Ectodermal cell (in vitro differentiated cells): Measurements from ENCODE around the gene ATP5F1D.

Experiments used
- H3K27ac ChIP-seq: 2 replicates; pipeline ENCODE4 v1.7.0; 2013; ENCODE audit warnings: mild to moderate bottlenecking, low read depth, low read length; ENCODE audit not compliant: insufficient read depth, poor library complexity, severe bottlenecking
- H3K27me3 ChIP-seq: 2 replicates; pipeline ENCODE4 v1.7.0; 2013; ENCODE audit warnings: mild to moderate bottlenecking, low read length; ENCODE audit not compliant: insufficient read depth, control insufficient read depth, poor library complexity, severe bottlenecking
- H3K36me3 ChIP-seq: one replicate; pipeline ENCODE4 v1.7.0; 2013; ENCODE audit warnings: low read length; ENCODE audit not compliant: control insufficient read depth, insufficient read depth
- H3K4me1 ChIP-seq: one replicate; pipeline ENCODE4 v1.7.0; 2013; ENCODE audit warnings: low read length; ENCODE audit not compliant: control insufficient read depth, insufficient read depth
- H3K4me3 ChIP-seq: 2 replicates; pipeline ENCODE4 v1.7.0; 2013; ENCODE audit warnings: low read depth, low read length, control low read depth; ENCODE audit not compliant: insufficient read depth
- H3K9me3 ChIP-seq: 2 replicates; pipeline ENCODE4 v1.7.0; 2013; ENCODE audit warnings: mild to moderate bottlenecking, low read length, moderate library complexity; ENCODE audit not compliant: control insufficient read depth
- WGBS, 2 experiments: methylation state at CpG; one replicate each; pipeline ENCODE4 v1.1.7; 2013; ENCODE audit warnings: missing lambda C conversion rate in 2 of 2; 5-methylcytosine and 5-hydroxymethylcytosine counted together

ATP5F1D gene

GRCh38 chr19:1260749-1261537 lies 19.4 kb downstream of the ATP5F1D start:
- no peaks in the 10 kb centered on the region for H3K27me3 ChIP-seq
- H3K4me1 ChIP-seq: peaks cover 66% of the 10 kb centered on the region
- peaks cover 11% of the 10 kb centered on the region for H3K36me3 ChIP-seq
- 1% methylated on average over 83 of the region's 83 CpGs for WGBS, 2 experiments
- H3K9me3 ChIP-seq: no peaks in the 10 kb centered on the region
- peak overlapping the region; percentile 70 for H3K27ac ChIP-seq
- H3K4me3 ChIP-seq: peak overlapping the region; percentile 71

- WGBS, 2 experiments: 26 to 27% methylated on average over 14 of the region's 14 CpGs
- Histone ChIP-seq H3K9me3 (no peaks in the 10 kb centered on the region), H3K27me3 (no peaks in the 10 kb centered on the region), H3K4me3 (peak overlapping the region; percentile 71), H3K36me3 (peaks cover 7% of the 10 kb centered on the region), H3K4me1 (peaks cover 66% of the 10 kb centered on the region), H3K27ac (no peak overlapping the region)
Observed at GRCh38 chr19:1261538-1261797, 19.9 kb downstream of the ATP5F1D start.

DNA sequence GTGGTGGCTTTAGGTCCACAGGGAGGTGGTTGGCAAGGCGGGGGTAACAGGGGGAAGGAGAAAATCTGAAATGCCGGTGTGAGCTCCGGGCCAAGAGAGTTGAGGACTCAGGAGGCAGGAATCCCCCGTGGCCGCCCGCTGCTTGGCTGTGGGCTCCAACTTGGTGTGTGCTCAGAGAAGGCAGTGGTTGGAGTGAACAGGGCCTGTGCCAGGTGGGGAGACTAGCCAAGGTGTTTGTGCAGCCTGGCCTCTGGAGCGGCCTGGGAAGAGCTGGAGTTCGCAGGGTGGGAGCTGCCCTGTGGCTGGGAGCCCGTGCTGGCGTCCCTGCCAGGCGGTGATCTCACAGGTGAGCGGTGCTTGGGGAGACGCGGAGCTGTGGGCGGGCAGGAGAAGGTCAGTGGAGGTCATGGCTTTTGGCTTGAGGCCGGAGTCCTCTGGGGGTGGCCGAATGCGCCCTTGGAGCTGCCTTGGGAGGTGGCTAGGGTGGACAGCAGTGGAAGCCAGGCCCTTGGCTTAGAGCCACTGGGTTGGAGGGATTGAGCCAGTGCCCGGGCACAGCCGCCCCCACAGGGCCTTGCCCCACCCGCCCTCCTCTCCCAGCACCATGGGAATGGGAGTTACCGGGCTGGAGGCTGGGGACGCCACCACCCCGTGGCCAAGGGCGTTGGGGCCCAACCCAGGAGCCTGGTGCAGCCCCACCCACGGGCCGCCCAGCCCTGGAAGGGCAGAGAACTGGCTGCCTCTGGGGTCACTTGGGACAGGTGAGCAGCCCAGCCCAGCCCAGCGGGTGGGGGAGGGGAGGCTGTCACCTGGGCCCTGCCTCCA lies 20.5 kb downstream of the ATP5F1D start:
- no peaks in the 10 kb centered on the region for H3K9me3 ChIP-seq
- H3K27ac ChIP-seq: peak overlapping the region; percentile 13
- H3K4me3 ChIP-seq: peak overlapping the region; percentile 71
- WGBS, 2 experiments: 49 to 53% methylated on average over 28 of the region's 28 CpGs
- H3K36me3 ChIP-seq: peaks cover 2% of the 10 kb centered on the region
- peaks cover 1% of the 10 kb centered on the region for H3K27me3 ChIP-seq
- peaks cover 61% of the 10 kb centered on the region for H3K4me1 ChIP-seq

GRCh38 chr19:1262623-1263123 lies 21.1 kb downstream of the ATP5F1D start:
- Histone ChIP-seq H3K27ac (peak overlapping the region; percentile 13), H3K36me3 (no peaks in the 10 kb centered on the region), H3K4me3 (peak overlapping the region; percentile 71), H3K27me3 (peaks cover 8% of the 10 kb centered on the region), H3K4me1 (peaks cover 67% of the 10 kb centered on the region), H3K9me3 (no peaks in the 10 kb centered on the region)
- 39 to 41% methylated on average over 21 of the region's 21 CpGs for WGBS, 2 experiments

- Histone ChIP-seq H3K36me3 (no peaks in the 10 kb centered on the region), H3K27ac (no peak overlapping the region)
Observed at GRCh38 chr19:1263188-1263587, 21.6 kb downstream of the ATP5F1D start.

DNA sequence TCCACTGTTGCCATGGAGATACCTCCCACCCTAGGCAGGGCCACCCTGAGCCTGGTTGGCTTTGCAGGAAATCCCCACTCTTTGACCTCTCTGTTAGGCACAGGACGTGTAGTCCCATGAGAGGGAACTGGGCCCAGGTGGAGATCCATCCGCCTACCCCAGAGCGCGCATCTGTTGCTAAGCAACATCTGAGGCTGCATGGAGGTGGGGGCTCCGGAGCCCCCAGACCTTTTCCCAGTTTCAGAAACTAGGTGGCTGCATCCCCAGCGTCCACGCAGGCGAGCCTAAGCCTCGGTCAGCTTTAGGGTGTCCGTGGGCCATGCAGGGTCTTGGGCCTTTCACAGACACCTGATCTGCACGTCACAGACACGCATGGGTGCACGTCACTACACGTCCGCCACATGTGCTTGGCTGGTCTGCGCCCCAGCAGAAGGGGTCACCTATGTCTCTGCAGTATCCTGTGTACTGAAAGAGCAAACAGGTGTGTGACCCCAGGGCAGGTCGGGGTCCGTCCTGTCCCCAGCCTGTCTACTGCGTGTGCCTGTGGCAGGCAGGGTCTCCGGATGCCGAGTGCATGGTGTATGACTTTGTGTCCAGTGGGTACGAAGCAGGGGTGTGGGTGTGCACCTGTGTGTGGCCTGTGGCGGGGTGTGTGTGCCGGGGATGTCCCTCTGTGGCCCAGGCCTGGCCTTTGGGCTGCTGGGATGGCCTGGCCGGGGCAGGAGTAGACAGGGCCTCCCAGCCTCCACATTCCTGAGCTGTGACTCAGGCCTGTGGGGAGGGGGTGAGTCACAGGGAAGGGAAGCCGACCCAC lies 23.5 kb downstream of the ATP5F1D start:
- H3K27ac ChIP-seq: peak overlapping the region; percentile 77
- no peaks in the 10 kb centered on the region for H3K36me3 ChIP-seq
- WGBS, 2 experiments: 66 to 68% methylated on average over 26 of the region's 26 CpGs
- no peaks in the 10 kb centered on the region for H3K9me3 ChIP-seq
- no peak overlapping the region for H3K4me3 ChIP-seq
- H3K27me3 ChIP-seq: peaks cover 16% of the 10 kb centered on the region
- H3K4me1 ChIP-seq: peaks cover 61% of the 10 kb centered on the region

More at GRCh38 chr19:1263188-1263587, 21.6 kb downstream of the ATP5F1D start:
- 69% methylated on average over 5 of the region's 5 CpGs for WGBS, 2 experiments
- H3K27me3 ChIP-seq: peaks cover 13% of the 10 kb centered on the region
- H3K9me3 ChIP-seq: no peaks in the 10 kb centered on the region
- peaks cover 67% of the 10 kb centered on the region for H3K4me1 ChIP-seq
- no peak overlapping the region for H3K4me3 ChIP-seq

DNA sequence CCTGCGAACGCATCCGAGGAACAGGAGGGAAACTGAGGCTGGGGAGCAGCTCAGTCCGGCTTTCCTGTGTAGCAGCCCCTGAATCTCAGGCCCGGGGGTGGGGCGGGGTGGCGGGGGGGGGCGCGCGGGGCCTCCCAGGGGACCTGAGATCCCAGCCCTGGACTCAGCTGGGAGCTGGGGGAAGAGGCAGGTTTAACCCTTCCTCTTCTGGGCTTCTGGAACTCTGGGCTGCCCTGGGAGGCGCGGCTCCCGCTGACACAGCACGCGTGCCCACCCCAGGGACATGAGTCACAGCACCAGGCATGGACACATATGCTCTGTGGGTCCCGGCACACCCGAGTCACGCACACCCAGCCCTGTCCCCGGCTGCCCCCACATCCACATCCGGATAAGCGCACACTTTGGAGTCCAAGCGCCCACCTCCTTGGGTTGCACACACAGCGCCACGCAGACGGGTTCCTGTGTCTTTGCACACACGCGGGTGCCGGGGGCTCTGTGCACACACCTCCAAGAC lies 24.1 kb downstream of the ATP5F1D start:
- Histone ChIP-seq H3K36me3 (no peaks in the 10 kb centered on the region), H3K4me3 (peak overlapping the region; percentile 58), H3K27ac (peak overlapping the region; percentile 28), H3K9me3 (no peaks in the 10 kb centered on the region), H3K4me1 (peaks cover 61% of the 10 kb centered on the region), H3K27me3 (peaks cover 16% of the 10 kb centered on the region)
- 6% methylated on average over 28 of the region's 28 CpGs for WGBS, 2 experiments

GRCh38 chr19:1266129-1266915 lies 24.8 kb downstream of the ATP5F1D start:
- H3K36me3 ChIP-seq: peaks cover 2% of the 10 kb centered on the region
- H3K4me1 ChIP-seq: peaks cover 66% of the 10 kb centered on the region
- peaks cover 16% of the 10 kb centered on the region for H3K27me3 ChIP-seq
- WGBS, 2 experiments: 1 to 2% methylated on average over 84 of the region's 84 CpGs
- peak overlapping the region; percentile 58 for H3K4me3 ChIP-seq
- peak overlapping the region; percentile 66 for H3K27ac ChIP-seq
- no peaks in the 10 kb centered on the region for H3K9me3 ChIP-seq

- WGBS, 2 experiments: 2% methylated on average over 59 of the region's 59 CpGs
- peaks cover 9% of the 10 kb centered on the region for H3K36me3 ChIP-seq
- H3K4me1 ChIP-seq: peaks cover 61% of the 10 kb centered on the region
- H3K9me3 ChIP-seq: no peaks in the 10 kb centered on the region
- H3K27me3 ChIP-seq: peaks cover 16% of the 10 kb centered on the region
- H3K4me3 ChIP-seq: peak overlapping the region; percentile 58
- H3K27ac ChIP-seq: peak overlapping the region; percentile 66
Observed at GRCh38 chr19:1266916-1267476, 25.4 kb downstream of the ATP5F1D start.
